Gastrocnemius medialis (tissue), 4 donors: Measurements from ENCODE around the gene CCR3. TPM values are rescaled to one million over a fixed set of nuclear protein-coding genes. Genes with fewer than 3 reads are reported as not detected.

Source experiments
- ATAC-seq, 2 donors: fragments of 150-250 bp; one replicate each; pipeline ENCODE4 v1.9.1; 2016
- DNase-seq, 2 donors: peaks; one replicate each; pipeline ENCODE4 v3.0.0-alpha.2; 2019
- H3K27ac ChIP-seq, 4 donors: fragments of 200-600 bp; sonication (generic); 1 replicate in 1 of 4; 2 replicates in 3 of 4; pipeline ENCODE4 v1.5.1; 2016 to 2018; ENCODE audit warnings: mild to moderate bottlenecking in 2 of 4, moderate library complexity in 1 of 4
- H3K27me3 ChIP-seq, 3 donors: fragments of 200-600 bp; sonication (generic) in 2 of 3; 1 replicate in 1 of 3; 2 replicates in 2 of 3; pipeline versions ENCODE4 v1.5.1 to v1.6.0; 2016 to 2019; ENCODE audit warnings: mild to moderate bottlenecking in 1 of 3, moderate library complexity in 1 of 3
- H3K36me3 ChIP-seq, 2 donors: fragments of 200-600 bp; sonication (generic) in 1 of 2; one replicate each; pipeline ENCODE4 v1.5.1; 2017 to 2018
- H3K4me1 ChIP-seq, 2 donors: fragments of 200-600 bp; sonication (generic) in 1 of 2; one replicate each; pipeline ENCODE4 v1.5.1; 2016 to 2017; ENCODE audit warnings: mild to moderate bottlenecking in 2 of 2
- H3K4me3 ChIP-seq, 4 donors: fragments of 200-600 bp; sonication (generic) in 3 of 4; 1 replicate in 1 of 4; 2 replicates in 3 of 4; pipeline ENCODE4 v1.5.1; 2016 to 2019; ENCODE audit warnings: mild to moderate bottlenecking in 2 of 4
- H3K9me3 ChIP-seq, 3 donors: fragments of 200-600 bp; sonication (generic) in 2 of 3; 1 replicate in 1 of 3; 2 replicates in 2 of 3; pipeline ENCODE4 v1.5.1; 2016 to 2019
- CTCF ChIP-seq, 5 experiments: fragments of 450-650 bp in 3 of 5; fragments of 200-600 bp in 2 of 5; sonication (generic) in 2 of 5; IDR thresholded peaks in 4 of 5; conservative IDR thresholded peaks in 1 of 5; 1 replicate in 4 of 5; 2 replicates in 1 of 5; pipeline ENCODE4 v1.5.1; 2016 to 2019; ENCODE audit warnings: antibody characterized with exemption in 5 of 5, mild to moderate bottlenecking in 3 of 5, moderate library complexity in 3 of 5
- POLR2A ChIP-seq, 2 donors: fragments of 450-650 bp; IDR thresholded peaks; one replicate each; pipeline ENCODE4 v1.6.1; 2017; ENCODE audit warnings: antibody characterized with exemption in 2 of 2, mild to moderate bottlenecking in 2 of 2, moderate library complexity in 2 of 2
- in situ Hi-C, 4 donors: fragments of 200-750 bp; cut with MboI; loops; one replicate each; pipeline versions ENCODE4 v1.15.0 to v1.8.0; 2017; ENCODE audit warnings: low sequenced_read_pairs in 4 of 4
- intact Hi-C: fragments of 100-400 bp; cut with DNase I; formaldehyde crosslinking; loops from one replicate; pipeline ENCODE4 v1.15.1; 2023; ENCODE audit warnings: low total_unique reads
- total RNA-seq, 4 donors: library from RNA; depleted of rRNA; stranded (reverse); fragments of >200 nt; gene quantifications; one replicate each; pipeline versions ENCODE4 v1.1.0 to v1.2.3, GENCODE V29; 2016

Gene CCR3
- total RNA-seq, 4 donors from 2014 or later = not detected

- intact Hi-C loops (no loop called here), in situ Hi-C loops (no loop called here)
- ATAC-seq (no peak), DNase-seq (no peak)
- Histone ChIP-seq H3K27me3 (no peaks in the 10 kb centered on the region), H3K27ac (no peak overlapping the region), H3K4me1 (no peaks in the 10 kb centered on the region), H3K4me3 (no peak overlapping the region), H3K36me3 (no peaks in the 10 kb centered on the region), H3K9me3 (no peaks in the 10 kb centered on the region)
- no peak for TF ChIP-seq CTCF (IDR thresholded peaks at IDR 0.05 in 4 of 5, conservative IDR thresholded peaks at IDR 0.05 in 1 of 5)
- no peak for TF ChIP-seq POLR2A (IDR thresholded peaks at IDR 0.05)
Observed at GRCh38 chr3:46293035-46293724, 50.9 kb downstream of the CCR3 start.

- DNase-seq (no peak), ATAC-seq (no peak)
- no peaks in the 10 kb centered on the region for H3K4me1 ChIP-seq
- intact Hi-C loops = no loop called here
- H3K27me3 ChIP-seq = no peaks in the 10 kb centered on the region
- TF ChIP-seq POLR2A (IDR thresholded peaks at IDR 0.05) (no peak), CTCF (IDR thresholded peaks at IDR 0.05 in 4 of 5, conservative IDR thresholded peaks at IDR 0.05 in 1 of 5) (no peak)
- H3K4me3 ChIP-seq = no peak overlapping the region
- H3K36me3 ChIP-seq = no peaks in the 10 kb centered on the region
- in situ Hi-C loops = no loop called here
- H3K27ac ChIP-seq = no peak overlapping the region
- H3K9me3 ChIP-seq = no peaks in the 10 kb centered on the region
Observed at GRCh38 chr3:46293991-46294833, 52.0 kb downstream of the CCR3 start.

GRCh38 chr3:46296826-46297225 is 54.6 kb downstream of the CCR3 start:
- TF ChIP-seq POLR2A (IDR thresholded peaks at IDR 0.05) (no peak), CTCF (IDR thresholded peaks at IDR 0.05 in 4 of 5, conservative IDR thresholded peaks at IDR 0.05 in 1 of 5) (no peak)
- DNase-seq = no peak
- intact Hi-C loops (no loop called here), in situ Hi-C loops (no loop called here)
- no peaks in the 10 kb centered on the region for H3K4me1 ChIP-seq
- H3K27ac ChIP-seq = no peak overlapping the region
- H3K36me3 ChIP-seq = no peaks in the 10 kb centered on the region
- H3K27me3 ChIP-seq = no peaks in the 10 kb centered on the region
- no peak overlapping the region for H3K4me3 ChIP-seq
- H3K9me3 ChIP-seq = no peaks in the 10 kb centered on the region
- ATAC-seq = no peak

GRCh38 chr3:46297658-46298423 is 55.6 kb downstream of the CCR3 start:
- Histone ChIP-seq H3K27me3 (no peaks in the 10 kb centered on the region), H3K4me1 (no peaks in the 10 kb centered on the region), H3K9me3 (no peaks in the 10 kb centered on the region), H3K27ac (no peak overlapping the region), H3K36me3 (no peaks in the 10 kb centered on the region), H3K4me3 (no peak overlapping the region)
- intact Hi-C loops = no loop called here
- DNase-seq (no peak), ATAC-seq (no peak)
- in situ Hi-C loops = no loop called here
- no peak for TF ChIP-seq CTCF (IDR thresholded peaks at IDR 0.05 in 4 of 5, conservative IDR thresholded peaks at IDR 0.05 in 1 of 5)
